GM10847 (cell line): ENCODE measurements around the gene PBX4.

ENCODE experiments used
- POLR2A ChIP-seq: IDR thresholded peaks from 2 replicates; pipeline ENCODE4 v1.6.1; 2011; ENCODE audit not compliant: insufficient read length; ENCODE audit errors: extremely low read depth

Gene PBX4

DNA sequence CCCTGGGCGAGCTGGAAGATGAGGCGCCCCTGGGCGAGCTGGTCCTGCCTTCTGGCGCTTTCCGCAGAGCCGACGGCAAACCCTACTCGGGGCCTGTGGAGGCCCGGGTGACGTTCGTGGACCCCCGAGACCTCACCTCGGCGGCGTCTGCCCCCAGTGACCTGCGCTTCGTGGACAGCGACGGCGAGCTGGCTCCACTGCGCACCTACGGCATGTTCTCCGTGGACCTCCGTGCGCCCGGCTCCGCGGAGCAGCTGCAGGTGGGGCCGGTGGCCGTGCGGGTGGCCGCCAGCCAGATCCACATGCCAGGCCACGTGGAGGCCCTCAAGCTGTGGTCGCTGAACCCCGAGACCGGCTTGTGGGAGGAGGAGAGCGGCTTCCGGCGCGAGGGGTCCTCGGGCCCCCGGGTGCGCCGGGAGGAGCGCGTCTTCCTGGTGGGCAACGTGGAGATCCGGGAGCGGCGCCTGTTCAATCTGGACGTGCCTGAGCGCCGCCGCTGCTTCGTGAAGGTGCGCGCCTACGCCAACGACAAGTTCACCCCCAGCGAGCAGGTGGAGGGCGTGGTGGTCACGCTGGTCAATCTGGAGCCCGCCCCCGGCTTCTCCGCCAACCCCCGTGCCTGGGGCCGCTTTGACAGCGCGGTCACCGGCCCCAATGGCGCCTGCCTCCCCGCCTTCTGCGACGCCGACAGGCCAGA lies 74.1 kb downstream of the PBX4 start:
- TF ChIP-seq POLR2A: no peak

DNA sequence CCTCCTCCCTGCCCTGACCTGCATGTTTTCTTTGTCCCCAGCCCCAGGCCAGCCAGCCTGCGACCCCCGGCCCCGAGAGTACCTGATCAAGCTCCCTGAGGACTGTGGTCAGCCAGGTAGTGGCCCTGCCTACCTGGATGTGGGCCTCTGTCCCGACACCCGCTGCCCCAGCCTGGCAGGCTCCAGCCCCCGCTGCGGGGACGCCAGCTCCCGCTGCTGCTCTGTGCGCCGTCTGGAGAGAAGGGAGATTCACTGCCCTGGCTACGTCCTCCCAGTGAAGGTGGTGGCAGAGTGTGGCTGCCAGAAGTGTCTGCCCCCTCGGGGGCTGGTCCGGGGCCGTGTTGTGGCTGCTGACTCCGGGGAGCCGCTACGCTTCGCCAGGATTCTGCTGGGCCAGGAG lies 74.8 kb downstream of the PBX4 start:
- TF ChIP-seq POLR2A: no peak

DNA sequence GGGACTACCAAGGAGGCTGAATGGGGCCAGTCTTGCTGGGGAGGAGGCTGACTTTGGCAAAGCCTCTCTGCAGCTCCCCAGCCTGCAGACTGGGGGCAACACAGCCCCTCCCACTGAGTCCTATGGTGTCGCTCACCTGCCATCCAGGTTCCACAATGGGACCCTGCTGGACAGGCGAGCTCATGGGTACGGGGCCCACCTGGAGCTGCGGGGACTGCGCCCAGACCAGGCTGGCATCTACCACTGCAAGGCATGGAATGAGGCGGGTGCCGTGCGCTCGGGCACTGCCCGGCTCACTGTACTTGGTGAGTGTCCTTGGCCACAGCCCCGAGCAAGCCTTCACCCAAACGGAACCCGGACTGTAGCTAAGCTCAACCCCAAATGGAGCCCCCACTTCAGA lies 75.4 kb downstream of the PBX4 start:
- no peak for TF ChIP-seq POLR2A

DNA sequence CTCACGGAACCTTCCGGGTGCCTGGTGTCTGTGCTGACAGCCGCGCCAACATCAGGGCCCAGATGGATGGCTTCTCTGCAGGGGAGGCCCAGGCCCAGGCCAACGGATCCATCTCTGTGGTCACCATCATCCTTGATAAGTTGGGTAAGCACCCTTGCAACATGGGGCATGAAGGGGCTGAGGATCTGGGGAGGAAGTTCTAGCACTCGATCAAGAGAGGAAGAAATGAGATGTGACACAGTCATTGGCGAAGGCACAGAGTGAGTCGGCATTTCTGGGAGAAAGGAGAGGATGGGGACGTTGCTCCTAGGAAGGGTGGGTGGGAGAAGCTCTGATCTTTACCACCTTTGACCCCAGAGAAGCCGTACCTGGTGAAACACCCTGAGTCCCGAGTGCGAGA lies 76.0 kb downstream of the PBX4 start:
- no peak for TF ChIP-seq POLR2A

DNA sequence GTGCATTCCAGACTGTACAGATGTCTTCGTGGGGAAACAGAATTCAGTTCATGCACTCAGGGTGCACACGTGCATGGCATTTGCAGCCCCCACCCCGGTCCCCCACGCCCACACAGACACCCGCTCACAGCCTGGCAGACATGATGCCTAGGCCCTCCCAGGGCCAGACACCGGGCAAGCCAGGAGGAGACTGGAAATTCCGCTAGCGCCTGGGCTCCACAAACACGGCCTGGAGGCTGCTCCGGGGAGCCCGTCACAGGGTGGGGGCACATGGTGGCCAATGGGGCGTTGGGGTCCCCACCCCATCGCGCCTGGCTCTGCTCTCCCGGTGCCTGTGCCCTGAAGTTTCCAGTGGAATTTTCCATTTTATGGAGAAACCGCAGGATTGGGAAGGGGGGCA lies 76.9 kb downstream of the PBX4 start:
- TF ChIP-seq POLR2A: no peak

DNA sequence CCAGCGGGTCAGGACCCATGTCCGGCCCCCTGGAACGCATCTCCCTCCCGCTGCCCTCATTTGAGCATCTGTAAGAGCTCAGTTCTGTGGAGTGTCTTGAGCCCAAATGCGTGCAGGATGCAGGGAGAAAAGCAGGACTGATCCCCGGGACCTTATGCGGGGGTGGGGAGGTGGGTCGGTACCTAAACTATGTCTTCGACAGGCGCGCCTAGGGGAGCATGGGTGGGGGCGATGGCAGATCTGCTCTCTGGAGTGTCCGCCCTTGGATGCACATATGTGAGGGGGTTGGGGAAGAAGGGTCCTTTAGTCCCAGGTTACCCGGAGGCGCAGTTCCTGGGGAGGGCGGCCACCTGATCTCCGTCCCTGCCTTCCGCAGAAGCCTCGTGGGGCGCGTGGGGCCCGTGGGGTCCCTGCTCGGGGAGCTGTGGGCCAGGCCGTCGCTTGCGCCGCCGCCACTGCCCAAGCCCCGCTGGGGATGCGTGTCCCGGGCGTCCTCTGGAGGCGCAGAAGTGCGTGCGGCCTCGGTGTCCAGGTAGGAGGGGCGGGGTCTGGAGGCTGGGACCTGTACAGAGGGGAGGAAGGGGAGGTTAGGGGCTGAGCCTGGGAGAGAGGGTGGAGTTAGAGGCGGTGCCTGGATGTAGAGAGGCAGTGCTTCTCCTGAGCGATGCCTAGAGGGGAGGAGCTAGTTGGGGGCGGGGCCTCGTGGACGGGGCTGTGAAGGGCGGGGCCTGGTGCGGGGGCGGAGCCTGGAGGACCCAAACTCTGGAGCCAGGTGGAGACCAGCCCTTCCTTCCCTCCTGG lies 77.6 kb downstream of the PBX4 start:
- TF ChIP-seq POLR2A: no peak

DNA sequence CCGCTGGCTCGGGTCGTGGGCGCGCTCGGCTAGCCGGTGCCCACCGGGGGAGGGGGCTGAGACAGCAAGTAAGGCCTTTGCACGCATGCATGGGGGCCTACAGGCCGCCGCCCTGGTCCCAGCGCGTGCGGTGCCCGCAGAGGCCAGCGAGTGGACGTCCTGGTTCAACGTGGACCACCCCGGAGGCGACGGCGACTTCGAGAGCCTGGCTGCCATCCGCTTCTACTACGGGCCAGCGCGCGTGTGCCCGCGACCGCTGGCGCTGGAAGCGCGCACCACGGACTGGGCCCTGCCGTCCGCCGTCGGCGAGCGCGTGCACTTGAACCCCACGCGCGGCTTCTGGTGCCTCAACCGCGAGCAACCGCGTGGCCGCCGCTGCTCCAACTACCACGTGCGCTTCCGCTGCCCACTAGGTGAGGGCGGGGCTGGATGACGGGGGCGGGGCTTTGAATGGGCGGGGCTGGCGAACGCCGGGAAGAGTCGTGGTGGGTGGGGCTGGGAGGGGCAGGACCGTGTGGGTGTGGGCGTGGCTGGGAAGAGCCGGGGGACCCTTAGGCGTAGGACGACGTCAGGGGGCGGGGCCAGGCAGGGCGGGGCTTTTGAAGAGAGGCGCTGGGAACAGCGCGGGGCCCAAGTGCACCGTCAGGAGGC lies 78.3 kb downstream of the PBX4 start:
- no peak for TF ChIP-seq POLR2A

DNA sequence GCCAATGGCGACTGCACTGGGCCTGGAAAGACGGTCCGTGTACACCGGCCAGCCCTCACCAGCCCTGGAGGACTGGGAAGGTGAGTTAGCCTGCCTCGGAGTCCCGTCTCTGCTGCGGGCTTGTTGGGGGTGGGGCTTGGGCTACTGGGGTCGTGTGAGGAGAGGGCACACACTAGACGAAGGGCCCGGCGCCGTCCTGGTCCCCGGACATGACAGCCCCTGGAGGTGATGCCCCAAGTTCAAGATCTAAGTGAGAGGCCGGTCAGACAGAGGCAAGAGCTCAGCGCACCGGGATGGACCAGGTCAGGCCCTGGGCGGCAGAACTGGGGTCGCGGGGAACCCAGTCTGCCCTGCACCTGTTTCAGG lies 78.8 kb downstream of the PBX4 start:
- no peak for TF ChIP-seq POLR2A

DNA sequence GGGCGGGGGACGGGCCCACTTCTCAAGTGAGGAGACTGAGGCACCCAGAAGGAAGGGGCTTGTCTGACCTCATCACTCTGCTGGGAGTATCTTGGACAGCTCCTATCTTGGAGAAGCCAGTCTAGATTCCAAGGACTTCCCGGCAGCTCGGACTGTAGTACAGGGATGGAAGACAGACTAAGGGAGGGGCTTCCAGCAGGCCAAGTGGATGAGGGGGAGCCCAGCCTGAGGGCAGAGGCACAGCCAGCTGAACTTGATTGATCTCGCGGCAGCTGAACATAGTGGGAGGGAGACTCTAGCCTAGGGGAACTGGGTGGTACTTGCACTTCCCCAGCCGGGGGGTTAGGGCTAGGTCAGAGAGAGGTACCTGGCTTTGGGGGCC lies 79.7 kb downstream of the PBX4 start:
- no peak for TF ChIP-seq POLR2A

DNA sequence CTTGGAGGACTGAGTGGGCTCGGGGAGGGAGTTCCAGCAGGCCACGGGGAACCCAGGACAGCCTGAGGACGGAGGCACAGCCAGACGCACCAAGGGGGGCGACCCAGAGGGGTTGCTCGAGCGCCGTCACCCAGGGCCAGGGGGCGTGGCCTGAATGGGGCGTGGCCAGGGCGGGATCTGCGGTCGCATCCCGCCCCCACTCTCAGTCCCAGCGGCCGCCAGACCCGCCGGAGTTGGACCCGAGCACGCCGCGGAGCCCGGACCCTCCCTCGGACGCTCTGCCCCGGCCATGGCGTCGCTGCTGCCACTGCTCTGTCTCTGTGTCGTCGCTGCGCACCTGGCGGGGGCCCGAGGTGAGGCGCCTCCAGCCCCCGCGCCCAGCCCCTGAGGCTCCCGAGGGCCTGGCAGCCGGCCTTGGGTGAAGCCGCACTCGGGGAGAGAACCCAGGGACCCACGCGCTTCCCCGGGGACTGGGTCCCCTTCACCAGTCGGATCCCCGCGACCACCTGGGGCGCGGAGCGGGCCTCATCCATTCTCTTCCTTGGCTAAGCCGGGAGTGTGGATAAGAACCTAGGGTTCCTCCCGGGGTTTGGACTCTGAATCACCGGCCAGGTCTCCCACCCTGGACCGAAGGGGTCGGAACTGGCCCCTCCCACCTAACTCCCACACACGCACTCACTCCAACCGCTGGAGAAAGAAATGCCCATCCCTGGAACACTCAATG lies 80.3 kb downstream of the PBX4 start, which contains the start of gene CILP2:
Gene CILP2, plus strand, starts transcription at position 205 of the 724 bp plus-strand sequence. Its CDS starts 85 bp downstream, at position 290.
- no peak for TF ChIP-seq POLR2A

DNA sequence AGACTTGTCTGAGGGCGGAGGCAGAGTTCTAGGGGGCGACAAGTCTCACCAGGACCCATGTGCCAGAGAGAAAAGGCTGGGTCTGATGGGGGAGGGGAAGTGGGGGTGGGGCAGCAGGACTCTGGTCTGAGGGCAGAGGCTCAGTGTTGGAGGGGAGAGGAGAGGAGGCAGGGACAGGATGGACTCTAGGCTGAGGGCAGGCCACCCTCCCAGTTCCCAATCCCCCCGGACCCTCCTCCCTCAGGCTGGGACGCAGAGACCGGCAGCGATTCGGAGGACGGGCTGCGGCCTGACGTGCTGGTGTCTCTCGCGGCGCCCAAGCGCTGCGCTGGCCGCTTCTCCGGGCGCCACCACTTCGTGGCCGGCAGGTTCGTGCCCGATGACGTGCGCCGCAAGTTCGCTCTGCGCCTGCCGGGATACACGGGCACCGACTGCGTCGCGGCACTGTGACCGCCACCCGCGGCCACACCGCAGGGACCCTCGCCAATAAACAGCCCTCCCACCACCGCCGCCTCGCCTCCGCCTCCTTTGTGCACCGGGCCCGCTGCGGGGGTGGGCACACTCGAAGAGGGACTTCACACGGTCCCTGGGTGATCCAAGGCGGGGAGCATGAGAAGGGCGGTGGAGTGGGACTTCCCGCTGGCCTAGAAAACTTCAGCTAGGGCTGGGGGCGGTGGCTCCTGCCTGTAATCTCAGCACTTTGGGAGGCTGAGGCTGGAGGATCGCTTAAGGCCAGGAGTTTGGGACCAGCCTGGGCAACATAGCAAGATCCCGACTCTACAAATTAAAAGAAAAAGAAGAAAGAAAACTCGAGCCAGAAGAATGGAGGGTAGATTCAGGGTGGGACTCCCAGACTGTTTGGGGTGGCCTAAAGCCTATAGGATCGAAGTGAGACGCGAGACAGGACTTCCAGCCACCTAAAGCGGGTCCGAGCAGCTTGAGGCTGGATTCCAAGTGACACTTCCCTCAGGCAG lies 81.1 kb downstream of the PBX4 start:
- TF ChIP-seq POLR2A: no peak

DNA sequence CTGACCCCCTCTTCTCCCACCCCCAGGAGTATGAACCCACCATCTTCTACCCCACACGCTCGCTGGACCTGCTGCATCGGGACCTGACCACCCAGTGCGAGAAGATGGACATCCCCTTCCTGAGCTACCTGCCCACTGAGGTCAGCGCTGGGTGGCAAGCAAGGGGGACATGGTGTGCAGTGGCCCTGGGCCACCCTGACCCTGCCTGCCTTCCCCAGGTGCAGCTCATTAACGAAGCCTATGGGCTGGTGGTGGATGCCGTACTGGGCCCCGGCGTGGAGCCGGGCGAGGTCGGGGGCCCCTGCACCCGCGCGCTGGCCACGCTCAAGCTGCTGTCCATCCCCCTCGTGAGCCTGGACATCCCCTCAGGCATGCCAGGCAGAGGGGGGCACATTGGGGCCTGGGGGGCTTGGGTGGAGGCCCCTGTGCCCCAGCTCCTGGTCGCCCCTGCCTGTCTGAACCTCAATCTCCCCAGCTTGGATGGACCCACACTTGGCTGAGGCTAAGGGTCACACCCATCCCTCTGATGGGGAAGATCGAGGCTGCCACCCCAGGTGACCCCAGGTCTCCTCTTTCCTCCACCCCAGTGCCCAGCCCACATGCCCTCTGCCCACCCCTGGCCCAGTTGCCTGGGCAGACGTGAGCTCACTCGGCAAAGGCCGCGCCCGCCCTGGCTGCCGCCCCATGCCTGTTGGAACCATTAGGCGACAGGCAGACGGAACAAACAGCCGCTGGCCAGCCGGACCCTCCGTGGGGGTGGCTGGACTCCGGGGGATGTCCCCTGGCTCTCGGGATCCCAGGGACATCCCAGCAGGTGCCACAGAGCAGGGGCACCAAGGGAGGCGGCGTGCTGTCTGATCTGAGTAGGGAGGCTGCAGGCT lies 82.9 kb downstream of the PBX4 start:
- no peak for TF ChIP-seq POLR2A

DNA sequence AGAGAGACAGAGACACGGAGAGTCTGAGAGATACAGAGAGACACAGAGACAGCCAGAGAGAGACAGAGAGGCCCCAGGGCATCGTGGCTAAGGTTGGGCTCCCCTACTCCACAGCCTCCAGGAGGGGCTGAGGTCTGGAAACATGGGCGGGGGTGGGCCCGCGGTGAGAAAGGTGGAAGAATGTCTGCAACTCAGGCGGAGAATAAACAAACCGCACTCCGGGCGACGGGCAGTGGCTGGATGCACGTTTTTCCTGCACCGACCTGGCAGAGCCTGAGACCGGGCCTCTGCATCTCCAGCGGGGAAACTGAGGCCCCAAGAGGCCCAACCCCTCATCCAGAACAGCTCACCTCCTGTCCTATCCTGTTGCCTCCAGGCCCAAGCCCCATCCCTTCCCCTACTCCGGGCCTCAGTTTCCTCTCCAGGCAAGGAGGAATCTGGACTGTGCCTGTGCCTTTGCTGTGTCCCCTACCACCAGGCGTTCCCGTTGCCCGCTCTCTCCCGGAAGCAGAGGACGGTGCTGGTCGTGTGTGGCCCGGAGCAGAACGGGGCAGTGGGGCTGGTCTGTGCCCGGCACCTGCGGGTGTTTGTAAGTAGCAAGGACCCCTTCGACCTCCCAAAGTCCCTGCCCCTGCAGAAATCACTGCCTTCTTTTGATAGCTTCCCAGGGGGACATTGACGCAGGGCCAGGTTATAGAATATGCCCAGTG lies 83.8 kb downstream of the PBX4 start:
- TF ChIP-seq POLR2A: no peak
